OCI-LY7 (cell line): Measurements from ENCODE around the gene HCK. TPM values are rescaled to one million over a fixed set of nuclear protein-coding genes. Genes with fewer than 3 reads are reported as not detected.

ENCODE experiments used
- BruUV-seq: library from RNA; stranded (reverse); fragments of 400-500 nt; replicated peaks from 2 replicates; lab custom pipeline; 2021; lab: Mats Ljungman, UMichigan
- CTCF ChIA-PET: fragments of 300-600 bp; sonication (Branson Sonifier 250); formaldehyde crosslinking; loops from one replicate; lab custom pipeline; 2022; ENCODE audit warnings: antibody characterized with exemption; ENCODE audit not compliant: unreplicated experiment; lab: Charles Lee
- POLR2A ChIA-PET: fragments of 300-600 bp; sonication (Branson Sonifier 250); formaldehyde crosslinking; loops from one replicate; lab custom pipeline; 2022; ENCODE audit warnings: antibody characterized with exemption; lab: Charles Lee
- DNase-seq: peaks from one replicate; pipeline ENCODE4 v3.0.0-alpha.2; 2015; ENCODE audit warnings: low spot score
- H2AFZ ChIP-seq: fragments of 200-600 bp; sonication (generic), shearing (Covaris generic); 2 replicates; pipeline ENCODE4 v1.6.1; 2014; ENCODE audit warnings: mild to moderate bottlenecking, antibody characterized with exemption, low read length, moderate library complexity
- H3K27ac ChIP-seq: fragments of 200-600 bp; sonication (generic); 2 replicates; pipeline ENCODE4 v1.5.1; 2014; ENCODE audit warnings: mixed run types, low read depth, mild to moderate bottlenecking, moderate library complexity, low read length, inconsistent platforms; ENCODE audit not compliant: poor library complexity, severe bottlenecking
- H3K36me3 ChIP-seq: fragments of 200-600 bp; sonication (generic); 2 replicates; pipeline ENCODE4 v1.6.1; 2014; ENCODE audit warnings: mild to moderate bottlenecking, antibody characterized with exemption, low read length, moderate library complexity, mixed read lengths; ENCODE audit not compliant: insufficient read depth
- H3K4me1 ChIP-seq: fragments of 200-600 bp; sonication (generic); 2 replicates; pipeline ENCODE4 v1.5.1; 2014; ENCODE audit warnings: mild to moderate bottlenecking, low read length; ENCODE audit not compliant: insufficient read depth, poor library complexity, severe bottlenecking
- H3K4me2 ChIP-seq: fragments of 200-600 bp; sonication (generic); 2 replicates; pipeline ENCODE4 v1.6.1; 2014; ENCODE audit warnings: mild to moderate bottlenecking, low read length
- H3K4me3 ChIP-seq: fragments of 200-600 bp; sonication (generic); 2 replicates; pipeline ENCODE4 v1.5.1; 2014; ENCODE audit warnings: mild to moderate bottlenecking, low read depth, low read length; ENCODE audit not compliant: poor library complexity, severe bottlenecking
- H3K79me2 ChIP-seq: fragments of 200-600 bp; sonication (generic); 2 replicates; pipeline ENCODE4 v1.6.1; 2016; ENCODE audit warnings: low read depth, mild to moderate bottlenecking, low read length, moderate library complexity, mixed read lengths; ENCODE audit not compliant: insufficient read depth
- H3K9me2 ChIP-seq: fragments of 200-600 bp; sonication (generic); 2 replicates; pipeline ENCODE4 v1.6.1; 2016; ENCODE audit warnings: mild to moderate bottlenecking, low read length, mixed read lengths; ENCODE audit not compliant: insufficient read depth
- H3K9me3 ChIP-seq: fragments of 200-600 bp; sonication (generic); 2 replicates; pipeline ENCODE4 v1.6.1; 2014; ENCODE audit warnings: mild to moderate bottlenecking, mixed run types, low read length, mixed read lengths
- H4K20me1 ChIP-seq: fragments of 200-600 bp; sonication (generic); 2 replicates; pipeline ENCODE4 v1.6.1; 2014; ENCODE audit warnings: mild to moderate bottlenecking, antibody characterized with exemption, low read length, moderate library complexity, mixed read lengths; ENCODE audit not compliant: insufficient read depth
- EZH2phosphoT487 ChIP-seq: fragments of 200-600 bp; sonication (generic); IDR thresholded peaks from 2 replicates; pipeline ENCODE4 v1.6.1; 2018; ENCODE audit warnings: low read depth, borderline replicate concordance, mild to moderate bottlenecking, mixed run types, antibody characterized with exemption, low read length, moderate library complexity, mixed read lengths
- intact Hi-C: fragments of 100-400 bp; cut with micrococcal nuclease; formaldehyde crosslinking; loops from one replicate; pipeline ENCODE4 v1.10.0; 2022; ENCODE audit not compliant: unreplicated experiment
- total RNA-seq, 2 experiments: library from RNA; depleted of rRNA in 1 of 2; stranded (reverse); fragments of >200 nt in 1 of 2; shearing (Covaris generic) in 1 of 2; gene quantifications; 2 replicates each; pipeline ENCODE4 v1.2.3, GENCODE V29; 2014 to 2022
- TF ChIP-seq, protein P1 (sequence below): fragments of 200-600 bp; sonication (generic); conservative IDR thresholded peaks from 2 replicates; pipeline ENCODE4 v1.5.1; 2014; ENCODE audit warnings: mild to moderate bottlenecking, antibody characterized with exemption, low read length, moderate library complexity, mixed read lengths

HCK gene
- total RNA-seq, 2 experiments from 2014 or later: 0.19 to 3.2 TPM

DNA sequence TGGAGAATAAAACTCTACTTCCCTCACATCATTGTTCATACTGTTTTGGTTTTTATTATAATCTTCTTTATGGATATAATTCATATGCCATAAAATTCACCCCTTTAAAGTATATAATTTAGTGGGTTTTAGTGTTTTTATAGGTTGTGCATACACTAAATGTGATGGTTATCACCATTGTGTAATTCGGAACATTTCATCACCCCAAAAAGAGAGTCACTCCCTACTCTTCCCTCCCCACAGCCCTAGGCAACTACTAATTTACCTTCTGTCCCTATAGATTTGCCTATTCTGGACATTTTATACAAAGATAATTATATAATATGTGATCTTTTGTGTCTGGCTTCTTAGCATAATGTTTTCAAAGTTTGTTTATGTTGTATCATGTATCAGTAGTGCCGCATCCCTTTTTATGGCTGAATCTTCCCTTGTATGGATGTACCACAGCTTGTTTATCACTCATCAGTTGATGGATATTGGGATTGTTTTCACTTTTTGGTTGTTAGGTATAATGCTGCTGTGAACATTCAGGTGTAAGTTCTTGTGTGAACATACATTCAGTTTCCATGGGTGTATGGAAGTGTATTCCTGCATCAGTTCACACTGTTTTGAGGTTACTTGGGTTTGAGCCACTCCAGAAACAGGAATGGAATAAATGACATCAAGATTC is 61.7 kb downstream of the HCK start:
- Histone ChIP-seq H3K4me1 (peaks cover 13% of the 10 kb centered on the region), H3K4me3 (no peak overlapping the region), H3K27ac (no peak overlapping the region), H3K36me3 (peaks cover 35% of the 10 kb centered on the region), H3K9me2 (no peaks in the 10 kb centered on the region), H3K79me2 (peaks cover 79% of the 10 kb centered on the region), H3K4me2 (no peak overlapping the region), H3K9me3 (no peaks in the 10 kb centered on the region), H2AFZ (no peak overlapping the region), H4K20me1 (peaks cover 12% of the 10 kb centered on the region; the same call in 1 of the 2 replicates)
- no TSS peak for BruUV-seq
- POLR2A ChIA-PET: no interaction called here
- CTCF ChIA-PET: no interaction called here
- no peak for DNase-seq
- intact Hi-C loops: no loop called here
- no peak for TF ChIP-seq EZH2phosphoT487
- TF ChIP-seq, protein P1, sequence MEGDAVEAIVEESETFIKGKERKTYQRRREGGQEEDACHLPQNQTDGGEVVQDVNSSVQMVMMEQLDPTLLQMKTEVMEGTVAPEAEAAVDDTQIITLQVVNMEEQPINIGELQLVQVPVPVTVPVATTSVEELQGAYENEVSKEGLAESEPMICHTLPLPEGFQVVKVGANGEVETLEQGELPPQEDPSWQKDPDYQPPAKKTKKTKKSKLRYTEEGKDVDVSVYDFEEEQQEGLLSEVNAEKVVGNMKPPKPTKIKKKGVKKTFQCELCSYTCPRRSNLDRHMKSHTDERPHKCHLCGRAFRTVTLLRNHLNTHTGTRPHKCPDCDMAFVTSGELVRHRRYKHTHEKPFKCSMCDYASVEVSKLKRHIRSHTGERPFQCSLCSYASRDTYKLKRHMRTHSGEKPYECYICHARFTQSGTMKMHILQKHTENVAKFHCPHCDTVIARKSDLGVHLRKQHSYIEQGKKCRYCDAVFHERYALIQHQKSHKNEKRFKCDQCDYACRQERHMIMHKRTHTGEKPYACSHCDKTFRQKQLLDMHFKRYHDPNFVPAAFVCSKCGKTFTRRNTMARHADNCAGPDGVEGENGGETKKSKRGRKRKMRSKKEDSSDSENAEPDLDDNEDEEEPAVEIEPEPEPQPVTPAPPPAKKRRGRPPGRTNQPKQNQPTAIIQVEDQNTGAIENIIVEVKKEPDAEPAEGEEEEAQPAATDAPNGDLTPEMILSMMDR: no peak

DNA sequence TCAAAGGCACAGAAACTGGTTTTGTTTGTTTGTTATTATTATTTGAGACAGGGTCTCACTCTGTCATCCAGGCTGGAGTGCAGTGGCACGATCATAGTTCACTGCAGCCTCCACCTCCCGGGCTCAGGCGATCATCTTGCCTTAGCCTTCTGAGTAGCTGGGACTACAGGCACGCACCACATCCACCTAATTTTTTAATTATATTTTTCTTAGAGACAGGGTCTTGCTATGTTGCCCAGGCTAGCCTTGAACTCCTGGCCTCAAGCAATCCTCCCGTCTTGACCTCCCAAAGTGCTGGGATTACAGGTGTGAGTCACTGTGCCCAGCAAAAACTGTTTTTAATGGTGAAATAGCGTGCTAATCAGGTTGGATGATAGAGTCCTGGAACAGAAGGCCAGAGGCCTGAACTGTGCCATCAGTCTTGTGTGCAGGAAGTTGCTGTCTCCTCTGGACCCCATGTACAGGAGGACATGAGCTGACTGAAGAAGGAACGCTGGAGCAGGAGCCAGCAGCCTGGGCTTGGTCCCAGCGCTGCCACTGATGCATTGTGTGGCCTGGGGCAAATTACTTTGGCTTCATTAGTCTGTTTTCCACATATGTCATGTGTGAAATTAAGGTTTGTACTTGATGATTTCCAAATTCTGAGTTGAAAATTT is 62.4 kb downstream of the HCK start:
- no peaks in the 10 kb centered on the region for H3K9me2 ChIP-seq
- H3K4me3 ChIP-seq: no peak overlapping the region
- H3K4me2 ChIP-seq: no peak overlapping the region
- no peak for DNase-seq
- no peaks in the 10 kb centered on the region for H3K9me3 ChIP-seq
- H2AFZ ChIP-seq: no peak overlapping the region
- no TSS peak for BruUV-seq
- H4K20me1 ChIP-seq: peaks cover 12% of the 10 kb centered on the region; the same call in 1 of the 2 replicates
- H3K27ac ChIP-seq: no peak overlapping the region
- POLR2A ChIA-PET: no interaction called here
- no peak for TF ChIP-seq EZH2phosphoT487
- TF ChIP-seq, protein P1: no peak
- peaks cover 42% of the 10 kb centered on the region for H3K36me3 ChIP-seq
- intact Hi-C loops: no loop called here
- H3K4me1 ChIP-seq: peaks cover 13% of the 10 kb centered on the region
- CTCF ChIA-PET: no interaction called here
- H3K79me2 ChIP-seq: peaks cover 85% of the 10 kb centered on the region
